ENCODE data around the gene PRDM5.

The PRDM5 gene

GRCh38 chr4:120922381-120923206, at the start of gene PRDM5:
TSS of gene PRDM5 (minus strand) at chr4:120922726. CDS start at chr4:120922608, 118 bp downstream.
- peak; percentile 12 for DNase-seq (ENCODE audit: low spot score)

GRCh38 chr4:120971884-120972283, 49.4 kb upstream of the PRDM5 start:
- DNase-seq (ENCODE audit: low spot score) = no peak

GRCh38 chr4:120965938-120966337, 43.4 kb upstream of the PRDM5 start:
- no peak for DNase-seq (ENCODE audit: low spot score)

GRCh38 chr4:120964596-120964995, 42.1 kb upstream of the PRDM5 start:
- DNase-seq (ENCODE audit: low spot score) = no peak

- no peak for DNase-seq (ENCODE audit: low spot score)
Observed at GRCh38 chr4:120963449-120963848, 40.9 kb upstream of the PRDM5 start.

- DNase-seq (ENCODE audit: low spot score) = no peak
Observed at GRCh38 chr4:120960656-120961267, 38.2 kb upstream of the PRDM5 start.

- no peak for DNase-seq (ENCODE audit: low spot score)
Observed at GRCh38 chr4:120948382-120948781, 25.9 kb upstream of the PRDM5 start.

GRCh38 chr4:120942776-120943175, 20.2 kb upstream of the PRDM5 start:
- no peak for DNase-seq (ENCODE audit: low spot score)

- DNase-seq (ENCODE audit: low spot score) = no peak
Observed at GRCh38 chr4:120940547-120940946, 18.0 kb upstream of the PRDM5 start.

GRCh38 chr4:120939693-120940092, 17.2 kb upstream of the PRDM5 start:
- DNase-seq (ENCODE audit: low spot score) = no peak

- DNase-seq (ENCODE audit: low spot score) = no peak
Observed at GRCh38 chr4:120929847-120930246, 7.3 kb upstream of the PRDM5 start.

GRCh38 chr4:120927801-120928409, 5.4 kb upstream of the PRDM5 start:
- DNase-seq (ENCODE audit: low spot score) = no peak

GRCh38 chr4:120926358-120927025, 4.0 kb upstream of the PRDM5 start:
- no peak for DNase-seq (ENCODE audit: low spot score)

- no peak for DNase-seq (ENCODE audit: low spot score)
Observed at GRCh38 chr4:120924931-120925330, 2.4 kb upstream of the PRDM5 start.

- DNase-seq (ENCODE audit: low spot score) = no peak
Observed at GRCh38 chr4:120923207-120923522, 639 bp upstream of the PRDM5 start.

GRCh38 chr4:120921456-120922380, 808 bp downstream of the PRDM5 start:
- peak; percentile 51 for DNase-seq (ENCODE audit: low spot score)

- DNase-seq (ENCODE audit: low spot score) = no peak
Observed at GRCh38 chr4:120920666-120921065, 1.9 kb downstream of the PRDM5 start.

- no peak for DNase-seq (ENCODE audit: low spot score)
Observed at GRCh38 chr4:120919358-120919757, 3.2 kb downstream of the PRDM5 start.

GRCh38 chr4:120918788-120919187, 3.7 kb downstream of the PRDM5 start:
- DNase-seq (ENCODE audit: low spot score) = no peak

GRCh38 chr4:120918092-120918491, 4.4 kb downstream of the PRDM5 start:
- no peak for DNase-seq (ENCODE audit: low spot score)

GRCh38 chr4:120916937-120917336, 5.6 kb downstream of the PRDM5 start:
- no peak for DNase-seq (ENCODE audit: low spot score)

GRCh38 chr4:120915336-120915735, 7.2 kb downstream of the PRDM5 start:
- DNase-seq (ENCODE audit: low spot score) = no peak

Measured in putamen (tissue), 1 donor.